H1 (cell line): ENCODE data around the gene RGPD6. TPM values are rescaled to one million over a fixed set of nuclear protein-coding genes. Genes with fewer than 3 reads are reported as not detected.
"Not testable (repeated sequence)": the region's sequence is repeated elsewhere in the genome, so short reads cannot be mapped to it uniquely, and the experiment has no call there.

Experiments used
- CTCF ChIA-PET: fragments of 300-600 bp; sonication (Branson Sonifier 250); formaldehyde crosslinking; loops from one replicate; lab custom pipeline; 2021; ENCODE audit not compliant: partially characterized antibody; lab: Charles Lee
- POLR2A ChIA-PET: fragments of 300-600 bp; sonication (Branson Sonifier 250); formaldehyde crosslinking; loops from one replicate; lab custom pipeline; 2021; ENCODE audit warnings: inconsistent platforms; ENCODE audit not compliant: partially characterized antibody; lab: Charles Lee
- DNase-seq, 2 experiments: peaks; one replicate each; pipeline versions ENCODE4 v3.0.0 to v3.0.0-alpha.2; 2010 to 2022; ENCODE audit warnings: low spot score in 2 of 2, low read depth in 1 of 2, mixed read lengths in 1 of 2
- FAIRE-seq: peaks from 2 replicates; lab custom pipeline; 2011; peaks lifted over from hg19 to GRCh38; lab: Jason Lieb, UNC
- H2AFZ ChIP-seq: 2 replicates; pipeline ENCODE4 v1.8.1; 2012; ENCODE audit warnings: low read length, inconsistent platforms
- H2AK5ac ChIP-seq: 2 replicates; pipeline ENCODE4 v1.6.1; 2013; ENCODE audit warnings: low read depth, low read length
- H2BK120ac ChIP-seq: replicated peaks from 2 replicates; pipeline ENCODE3; 2013; ENCODE audit warnings: low read depth, low read length, inconsistent platforms
- H2BK12ac ChIP-seq: 2 replicates; pipeline ENCODE4 v1.6.1; 2013; ENCODE audit warnings: low read depth, low read length
- H2BK15ac ChIP-seq: 2 replicates; pipeline ENCODE4 v1.6.1; 2013; ENCODE audit warnings: low read length
- H2BK20ac ChIP-seq: 2 replicates; pipeline ENCODE4 v1.6.1; 2013; ENCODE audit warnings: low read length
- H2BK5ac ChIP-seq: 2 replicates; pipeline ENCODE4 v1.6.1; 2013; ENCODE audit warnings: low read depth, low read length
- H3K14ac ChIP-seq: 2 replicates; pipeline ENCODE4 v1.6.1; 2013; ENCODE audit warnings: inconsistent platforms; ENCODE audit not compliant: insufficient read length
- H3K18ac ChIP-seq: 2 replicates; pipeline ENCODE4 v1.6.1; 2013; ENCODE audit warnings: low read length; ENCODE audit errors: extremely low read depth
- H3K23ac ChIP-seq: 2 replicates; pipeline ENCODE4 v1.6.1; 2013; ENCODE audit warnings: inconsistent platforms; ENCODE audit not compliant: insufficient read length
- H3K23me2 ChIP-seq: 2 replicates; pipeline ENCODE4 v1.6.1; 2013; ENCODE audit warnings: low read depth, low read length
- H3K27ac ChIP-seq: 2 replicates; pipeline ENCODE4 v1.6.1; 2011; ENCODE audit warnings: low read depth, low read length, inconsistent platforms
- H3K27me3 ChIP-seq, 4 experiments: replicated peaks in 1 of 4; 1 replicate in 1 of 4; 2 replicates in 3 of 4; pipeline versions ENCODE4 v1.6.1 to v1.8.1; 2011 to 2013; ENCODE audit warnings: low read length in 3 of 4, mild to moderate bottlenecking in 3 of 4, inconsistent platforms in 2 of 4, mixed read lengths in 2 of 4, moderate library complexity in 1 of 4; ENCODE audit not compliant: control insufficient read depth in 3 of 4, insufficient read depth in 3 of 4; ENCODE audit errors: extremely low read depth in 1 of 4
- H3K36me3 ChIP-seq, 4 experiments: 2 replicates each; pipeline versions ENCODE4 v1.6.1 to v1.8.1; 2011 to 2013; ENCODE audit warnings: mild to moderate bottlenecking in 4 of 4, low read length in 3 of 4, moderate library complexity in 2 of 4, control low read depth in 1 of 4, inconsistent platforms in 1 of 4; ENCODE audit not compliant: insufficient read depth in 4 of 4, control insufficient read depth in 2 of 4
- H3K4ac ChIP-seq: replicated peaks from 2 replicates; pipeline ENCODE3; 2013; ENCODE audit warnings: low read length, low read depth, mixed read lengths, inconsistent platforms; ENCODE audit not compliant: insufficient read length
- H3K4me1 ChIP-seq, 4 experiments: replicated peaks in 1 of 4; 1 replicate in 1 of 4; 2 replicates in 3 of 4; pipeline versions ENCODE4 v1.6.1 to v1.8.1; 2011 to 2013; ENCODE audit warnings: low read length in 3 of 4, inconsistent platforms in 2 of 4, mixed read lengths in 1 of 4; ENCODE audit not compliant: insufficient read depth in 4 of 4, control insufficient read depth in 3 of 4
- H3K4me2 ChIP-seq, 2 experiments: 2 replicates each; pipeline versions ENCODE4 v1.6.1 to v1.8.1; 2011 to 2013; ENCODE audit warnings: low read depth in 2 of 2, low read length in 2 of 2, control low read depth in 1 of 2, inconsistent platforms in 1 of 2, mild to moderate bottlenecking in 1 of 2; ENCODE audit not compliant: insufficient read depth in 1 of 2
- H3K4me3 ChIP-seq, 4 experiments: fragments of 200-600, 300-600 bp in 1 of 4; sonication (generic), shearing (Covaris generic), sonication (Bioruptor Twin) in 1 of 4; 2 replicates each; pipeline versions ENCODE4 v1.5.1 to v1.8.1; 2011 to 2016; ENCODE audit warnings: low read length in 4 of 4, low read depth in 3 of 4, control low read depth in 2 of 4, inconsistent platforms in 2 of 4, mild to moderate bottlenecking in 2 of 4, mixed read lengths in 1 of 4, moderate library complexity in 1 of 4; ENCODE audit not compliant: insufficient read depth in 2 of 4; ENCODE audit errors: extremely low read depth in 1 of 4
- H3K56ac ChIP-seq: replicated peaks from 2 replicates; pipeline ENCODE3; 2013; ENCODE audit warnings: low read depth, mild to moderate bottlenecking, mixed read lengths, low read length, inconsistent platforms; ENCODE audit not compliant: insufficient read length
- H3K79me1 ChIP-seq: 2 replicates; pipeline ENCODE4 v1.6.1; 2013; ENCODE audit warnings: low read depth, low read length, control low read depth
- H3K79me2 ChIP-seq, 2 experiments: 2 replicates each; pipeline versions ENCODE4 v1.6.1 to v1.8.1; 2012 to 2013; ENCODE audit warnings: low read length in 2 of 2, mild to moderate bottlenecking in 2 of 2, inconsistent platforms in 1 of 2; ENCODE audit not compliant: insufficient read depth in 2 of 2, control insufficient read depth in 1 of 2
- H3K9ac ChIP-seq, 4 experiments: replicated peaks in 1 of 4; 1 replicate in 1 of 4; 2 replicates in 3 of 4; pipeline versions ENCODE4 v1.6.1 to v1.8.1; 2011 to 2013; ENCODE audit warnings: low read depth in 3 of 4, low read length in 3 of 4, control low read depth in 2 of 4, mild to moderate bottlenecking in 2 of 4, moderate library complexity in 2 of 4, inconsistent platforms in 1 of 4; ENCODE audit errors: extremely low read depth in 1 of 4
- H3K9me3 ChIP-seq, 2 experiments: 2 replicates each; pipeline versions ENCODE4 v1.6.1 to v1.8.1; 2012 to 2013; ENCODE audit warnings: mild to moderate bottlenecking in 2 of 2, moderate library complexity in 2 of 2, control low read depth in 1 of 2, inconsistent platforms in 1 of 2, low read depth in 1 of 2, low read length in 1 of 2, mixed read lengths in 1 of 2; ENCODE audit not compliant: insufficient read depth in 2 of 2
- H4K20me1 ChIP-seq, 2 experiments: replicated peaks in 1 of 2; 2 replicates each; pipeline versions ENCODE3 to v1.8.1; 2011 to 2013; ENCODE audit warnings: inconsistent platforms in 2 of 2, low read length in 2 of 2, mild to moderate bottlenecking in 1 of 2; ENCODE audit not compliant: insufficient read depth in 2 of 2, control insufficient read depth in 1 of 2
- H4K5ac ChIP-seq: 2 replicates; pipeline ENCODE4 v1.6.1; 2013; ENCODE audit warnings: low read length, low read depth, mixed read lengths, inconsistent platforms; ENCODE audit not compliant: insufficient read length
- H4K8ac ChIP-seq: 2 replicates; pipeline ENCODE4 v1.8.0; 2013; ENCODE audit warnings: mild to moderate bottlenecking, moderate library complexity, low read length, inconsistent platforms; ENCODE audit not compliant: insufficient read depth; ENCODE audit errors: extremely low read depth
- H4K91ac ChIP-seq: replicated peaks from 2 replicates; pipeline ENCODE3; 2013; ENCODE audit warnings: low read length, mixed read lengths, inconsistent platforms; ENCODE audit not compliant: insufficient read length
- WGBS, 2 experiments: shearing (Covaris generic) in 1 of 2; methylation state at CpG; one replicate each; pipeline versions ENCODE4 v1.1.6 to v1.1.7; 2013 to 2015; ENCODE audit warnings: low lambda C conversion rate in 2 of 2, mixed read lengths in 2 of 2, inconsistent platforms in 1 of 2, low coverage in 1 of 2, missing lambda C conversion rate in 1 of 2; ENCODE audit not compliant: insufficient replicate concordance in 2 of 2, insufficient coverage in 1 of 2, insufficient read length in 1 of 2; ENCODE audit errors: extremely low coverage in 1 of 2, missing lambda C conversion rate in 1 of 2; 5-methylcytosine and 5-hydroxymethylcytosine counted together
- polyA plus RNA-seq, 7 experiments: library from polyadenylated mRNA; depleted of rRNA in 3 of 7; stranded (reverse) in 5 of 7; unstranded in 2 of 7; fragments of >200 nt in 5 of 7; fragments of 200-250 nt in 2 of 7; gene quantifications; 1 replicate in 5 of 7; 2 replicates in 1 of 7; 4 replicates in 1 of 7; pipeline versions ENCODE4 v1.2.1 to v1.2.3, GENCODE V29; 2011 to 2013; ENCODE audit warnings: missing spikeins in 2 of 7, mixed read lengths in 2 of 7
- total RNA-seq: library from RNA; stranded (reverse); fragmentation: NEBNext Ultra II Directional; extraction: Animal tissue kit (Norgen Biotek cat#: 25700); gene quantifications from 2 replicates; pipeline ENCODE4 v1.2.1, GENCODE V29; 2021

Gene RGPD6
- total and polyA plus RNA-seq, 2 of the 8 experiments (the other 6 are each of a cell fraction or from before 2014, with no cell fraction given): 4.9 to 15.0 TPM

GRCh38 chr2:110591973-110592372 is 15.0 kb upstream of the RGPD6 start:
- no CpG with 5 or more reads among the region's 2 CpGs for WGBS, 2 experiments
- H3K36me3 ChIP-seq, H3K4ac ChIP-seq, H4K20me1 ChIP-seq, H2AFZ ChIP-seq, H3K14ac ChIP-seq, H4K91ac ChIP-seq, H3K79me1 ChIP-seq, H4K5ac ChIP-seq, H2AK5ac ChIP-seq, H3K4me1 ChIP-seq, CTCF ChIA-PET, H3K4me3 ChIP-seq, H3K9me3 ChIP-seq, H3K23me2 ChIP-seq, H2BK12ac ChIP-seq, H2BK120ac ChIP-seq, H3K79me2 ChIP-seq, DNase-seq, H4K8ac ChIP-seq, H3K56ac ChIP-seq, H3K9ac ChIP-seq, H3K4me2 ChIP-seq, H2BK5ac ChIP-seq, FAIRE-seq, POLR2A ChIA-PET, H3K23ac ChIP-seq, H3K27ac ChIP-seq, H3K18ac ChIP-seq, H2BK20ac ChIP-seq, H2BK15ac ChIP-seq, H3K27me3 ChIP-seq: not testable (repeated sequence)

DNA sequence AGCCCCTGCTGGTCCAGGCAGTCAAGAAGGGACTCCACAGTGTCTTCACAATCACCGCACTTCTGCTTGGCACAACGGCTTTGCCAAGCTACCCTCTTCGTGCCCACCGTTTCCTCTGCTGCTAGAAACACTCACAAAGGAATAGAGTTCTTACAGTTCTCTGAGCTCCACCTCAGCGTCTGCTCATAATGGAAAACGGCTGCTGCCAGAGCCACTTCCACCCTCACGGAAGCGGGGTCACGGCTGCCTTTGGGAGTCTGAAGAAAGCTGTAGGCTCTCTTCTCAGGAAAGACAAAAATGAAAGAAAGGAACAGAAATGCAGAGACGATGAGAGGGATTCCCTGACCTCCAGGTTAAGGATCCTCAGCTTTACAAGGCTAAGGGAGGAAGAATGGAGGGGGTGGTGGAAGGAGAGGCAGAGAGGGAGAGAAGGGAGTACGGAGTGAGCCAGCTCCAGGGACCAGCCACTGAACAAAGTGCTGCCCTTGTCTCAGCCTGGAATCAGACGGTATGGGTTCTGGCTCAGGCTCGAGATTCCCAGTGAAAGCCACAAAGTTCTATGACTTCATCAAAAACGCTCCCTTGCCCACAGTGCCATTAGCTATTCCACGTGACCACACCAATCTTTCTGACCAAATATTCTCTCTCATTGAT is 12.8 kb upstream of the RGPD6 start:
- H2BK15ac ChIP-seq, H4K20me1 ChIP-seq, H4K8ac ChIP-seq, H3K27ac ChIP-seq, H3K79me1 ChIP-seq, H3K4me1 ChIP-seq, H3K79me2 ChIP-seq, H3K9me3 ChIP-seq, H3K4me2 ChIP-seq, H4K91ac ChIP-seq, H3K23ac ChIP-seq, H2BK5ac ChIP-seq, H3K18ac ChIP-seq, DNase-seq, H3K56ac ChIP-seq, CTCF ChIA-PET, H2AK5ac ChIP-seq, H3K4ac ChIP-seq, H2BK120ac ChIP-seq, H4K5ac ChIP-seq, H3K27me3 ChIP-seq, H3K23me2 ChIP-seq, H3K4me3 ChIP-seq, H2BK20ac ChIP-seq, H3K14ac ChIP-seq, H3K9ac ChIP-seq, POLR2A ChIA-PET, FAIRE-seq, H3K36me3 ChIP-seq, H2BK12ac ChIP-seq, H2AFZ ChIP-seq: not testable (repeated sequence)
- no CpG with 5 or more reads among the region's 15 CpGs for WGBS, 2 experiments
